ENCODE data around the gene PLXNA4. TPM values are rescaled to one million over a fixed set of nuclear protein-coding genes. Genes with fewer than 3 reads are reported as not detected.

PLXNA4 gene
- total and polyA plus RNA-seq, 4 donors = 0.04 to 1.1 (median 0.41) TPM

DNA sequence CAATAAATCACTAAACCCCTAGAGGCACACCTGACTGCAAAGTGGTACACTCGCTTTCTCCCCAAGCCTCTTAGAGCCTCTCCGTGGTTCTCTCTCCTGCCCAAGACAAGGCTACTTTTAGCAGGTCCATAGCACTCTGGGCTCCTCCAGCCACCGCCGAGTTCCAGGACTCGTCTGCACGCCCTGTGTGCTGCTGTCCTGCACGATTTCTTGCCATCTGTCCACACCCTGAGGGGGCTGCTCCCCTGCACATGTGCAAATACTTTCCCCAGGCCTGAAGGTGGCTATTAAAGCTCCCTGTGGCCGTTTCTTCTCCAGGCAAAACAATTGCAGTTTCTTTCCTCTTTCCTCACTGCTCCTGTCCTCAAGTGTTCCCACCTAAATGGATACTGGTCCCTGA is 414.3 kb downstream of the PLXNA4 start:
- no peak overlapping the region for H3K9ac ChIP-seq (ENCODE audit: low read depth in 1 of 2, low read length in 2 of 2)
- DNase-seq (ENCODE audit: low spot score) = no peak
- no peaks in the 10 kb centered on the region for H3K36me3 ChIP-seq (ENCODE audit: control insufficient read depth in 4 of 4, insufficient read depth in 3 of 4, low read depth in 1 of 4, low read length in 3 of 4)
- no peaks in the 10 kb centered on the region for H3K4me1 ChIP-seq (ENCODE audit: control insufficient read depth in 4 of 4, insufficient read depth in 4 of 4, low read length in 3 of 4)
- no peak overlapping the region for H3K4me3 ChIP-seq (ENCODE audit: low read depth in 1 of 3, low read length in 3 of 3)
- H3K27ac ChIP-seq (ENCODE audit: low read depth in 1 of 2, low read length in 2 of 2) = no peak overlapping the region
- peaks cover 0 to 1% (median 0%) of the 10 kb centered on the region in 4 donors for H3K9me3 ChIP-seq (ENCODE audit: control insufficient read depth in 4 of 4, low read length in 3 of 4)
- no peaks in the 10 kb centered on the region for H3K27me3 ChIP-seq (ENCODE audit: control insufficient read depth in 4 of 4, insufficient read depth in 4 of 4, low read length in 3 of 4)
- WGBS = 70% methylated on average over 8 of the region's 8 CpGs
- TF ChIP-seq FOXA2 (IDR thresholded peaks at IDR 0.05) = no peak
- TF ChIP-seq, protein P1, sequence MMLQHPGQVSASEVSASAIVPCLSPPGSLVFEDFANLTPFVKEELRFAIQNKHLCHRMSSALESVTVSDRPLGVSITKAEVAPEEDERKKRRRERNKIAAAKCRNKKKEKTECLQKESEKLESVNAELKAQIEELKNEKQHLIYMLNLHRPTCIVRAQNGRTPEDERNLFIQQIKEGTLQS (IDR thresholded peaks at IDR 0.05) = no peak
- TF ChIP-seq RAD21 (IDR thresholded peaks at IDR 0.05) = no peak
- TF ChIP-seq TAF1 (conservative IDR thresholded peaks at IDR 0.05) = no peak
- TF ChIP-seq RXRA (IDR thresholded peaks at IDR 0.05) = no peak
- no peak for TF ChIP-seq EGR1 (IDR thresholded peaks at IDR 0.05; ENCODE audit: low read depth in 2 of 2)
- TF ChIP-seq GABPA (IDR thresholded peaks at IDR 0.05 in 1 of 2, conservative IDR thresholded peaks at IDR 0.05 in 1 of 2) = no peak
- TF ChIP-seq FOXA1 (IDR thresholded peaks at IDR 0.05) = no peak
- no peak for TF ChIP-seq ZBTB33 (IDR thresholded peaks at IDR 0.05)
- TF ChIP-seq, protein P2, sequence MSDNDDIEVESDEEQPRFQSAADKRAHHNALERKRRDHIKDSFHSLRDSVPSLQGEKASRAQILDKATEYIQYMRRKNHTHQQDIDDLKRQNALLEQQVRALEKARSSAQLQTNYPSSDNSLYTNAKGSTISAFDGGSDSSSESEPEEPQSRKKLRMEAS (IDR thresholded peaks at IDR 0.05) = no peak
- TF ChIP-seq JUND (IDR thresholded peaks at IDR 0.05) = no peak
- TF ChIP-seq, protein P3, sequence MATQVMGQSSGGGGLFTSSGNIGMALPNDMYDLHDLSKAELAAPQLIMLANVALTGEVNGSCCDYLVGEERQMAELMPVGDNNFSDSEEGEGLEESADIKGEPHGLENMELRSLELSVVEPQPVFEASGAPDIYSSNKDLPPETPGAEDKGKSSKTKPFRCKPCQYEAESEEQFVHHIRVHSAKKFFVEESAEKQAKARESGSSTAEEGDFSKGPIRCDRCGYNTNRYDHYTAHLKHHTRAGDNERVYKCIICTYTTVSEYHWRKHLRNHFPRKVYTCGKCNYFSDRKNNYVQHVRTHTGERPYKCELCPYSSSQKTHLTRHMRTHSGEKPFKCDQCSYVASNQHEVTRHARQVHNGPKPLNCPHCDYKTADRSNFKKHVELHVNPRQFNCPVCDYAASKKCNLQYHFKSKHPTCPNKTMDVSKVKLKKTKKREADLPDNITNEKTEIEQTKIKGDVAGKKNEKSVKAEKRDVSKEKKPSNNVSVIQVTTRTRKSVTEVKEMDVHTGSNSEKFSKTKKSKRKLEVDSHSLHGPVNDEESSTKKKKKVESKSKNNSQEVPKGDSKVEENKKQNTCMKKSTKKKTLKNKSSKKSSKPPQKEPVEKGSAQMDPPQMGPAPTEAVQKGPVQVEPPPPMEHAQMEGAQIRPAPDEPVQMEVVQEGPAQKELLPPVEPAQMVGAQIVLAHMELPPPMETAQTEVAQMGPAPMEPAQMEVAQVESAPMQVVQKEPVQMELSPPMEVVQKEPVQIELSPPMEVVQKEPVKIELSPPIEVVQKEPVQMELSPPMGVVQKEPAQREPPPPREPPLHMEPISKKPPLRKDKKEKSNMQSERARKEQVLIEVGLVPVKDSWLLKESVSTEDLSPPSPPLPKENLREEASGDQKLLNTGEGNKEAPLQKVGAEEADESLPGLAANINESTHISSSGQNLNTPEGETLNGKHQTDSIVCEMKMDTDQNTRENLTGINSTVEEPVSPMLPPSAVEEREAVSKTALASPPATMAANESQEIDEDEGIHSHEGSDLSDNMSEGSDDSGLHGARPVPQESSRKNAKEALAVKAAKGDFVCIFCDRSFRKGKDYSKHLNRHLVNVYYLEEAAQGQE (IDR thresholded peaks at IDR 0.05) = no peak
- no peak for TF ChIP-seq YY1 (IDR thresholded peaks at IDR 0.05)

GRCh38 chr7:132161533-132161915 is 414.7 kb downstream of the PLXNA4 start:
- Histone ChIP-seq H3K4me1 (ENCODE audit: control insufficient read depth in 4 of 4, insufficient read depth in 4 of 4, low read length in 3 of 4) (no peaks in the 10 kb centered on the region), H3K4me3 (ENCODE audit: low read depth in 1 of 3, low read length in 3 of 3) (no peak overlapping the region), H3K36me3 (ENCODE audit: control insufficient read depth in 4 of 4, insufficient read depth in 3 of 4, low read depth in 1 of 4, low read length in 3 of 4) (no peaks in the 10 kb centered on the region), H3K27ac (ENCODE audit: low read depth in 1 of 2, low read length in 2 of 2) (no peak overlapping the region), H3K27me3 (ENCODE audit: control insufficient read depth in 4 of 4, insufficient read depth in 4 of 4, low read length in 3 of 4) (no peaks in the 10 kb centered on the region), H3K9me3 (ENCODE audit: control insufficient read depth in 4 of 4, low read length in 3 of 4) (peaks cover 0 to 3% (median 0%) of the 10 kb centered on the region in 4 donors), H3K9ac (ENCODE audit: low read depth in 1 of 2, low read length in 2 of 2) (no peak overlapping the region)
- 91% methylated on average over 12 of the region's 12 CpGs for WGBS
- DNase-seq (ENCODE audit: low spot score) = no peak
- TF ChIP-seq TAF1 (conservative IDR thresholded peaks at IDR 0.05) = no peak
- TF ChIP-seq, protein P1 (IDR thresholded peaks at IDR 0.05) = no peak
- TF ChIP-seq, protein P2 (IDR thresholded peaks at IDR 0.05) = no peak
- no peak for TF ChIP-seq FOXA2 (IDR thresholded peaks at IDR 0.05)
- TF ChIP-seq RAD21 (IDR thresholded peaks at IDR 0.05) = no peak
- no peak for TF ChIP-seq GABPA (IDR thresholded peaks at IDR 0.05 in 1 of 2, conservative IDR thresholded peaks at IDR 0.05 in 1 of 2)
- no peak for TF ChIP-seq FOXA1 (IDR thresholded peaks at IDR 0.05)
- TF ChIP-seq, protein P3 (IDR thresholded peaks at IDR 0.05) = no peak
- TF ChIP-seq EGR1 (IDR thresholded peaks at IDR 0.05; ENCODE audit: low read depth in 2 of 2) = no peak
- no peak for TF ChIP-seq HNF4G (IDR thresholded peaks at IDR 0.05)
- no peak for TF ChIP-seq ZBTB33 (IDR thresholded peaks at IDR 0.05)
- TF ChIP-seq CTCF (IDR thresholded peaks at IDR 0.05; ENCODE audit: low read depth, low read length, missing input control) = no peak
- no peak for TF ChIP-seq NR2F2 (IDR thresholded peaks at IDR 0.05)
- TF ChIP-seq YY1 (IDR thresholded peaks at IDR 0.05) = no peak
- TF ChIP-seq RXRA (IDR thresholded peaks at IDR 0.05) = no peak
- TF ChIP-seq JUND (IDR thresholded peaks at IDR 0.05) = no peak
